NCI-H187 (cell line): ENCODE data around the gene ARL6IP1.
"Not testable (repeated sequence)": the region's sequence is repeated elsewhere in the genome, so short reads cannot be mapped to it uniquely, and the experiment has no call there.

ENCODE experiments used
- DNase-seq, 2 experiments: peaks; one replicate each; lab custom pipeline; 2025; lab: John Stamatoyannopoulos, UW

The ARL6IP1 gene

GRCh38 chr16:18799500-18799899 lies 1.8 kb downstream of the ARL6IP1 start:
- no peak for DNase-seq

GRCh38 chr16:18797746-18798145 lies 3.6 kb downstream of the ARL6IP1 start:
- DNase-seq = no peak

GRCh38 chr16:18796377-18796776 lies 5.0 kb downstream of the ARL6IP1 start:
- no peak for DNase-seq

GRCh38 chr16:18792836-18793433 lies 8.4 kb downstream of the ARL6IP1 start:
- no peak for DNase-seq

- peak; percentile 58 to 66 for DNase-seq
Observed at GRCh38 chr16:18789850-18790706, 11.3 kb downstream of the ARL6IP1 start, which contains the start of gene RPS15A. TSS of gene RPS15A (minus strand) at chr16:18790334. CDS start at chr16:18789113, 1,221 bp downstream.

GRCh38 chr16:18789515-18789849 lies 11.9 kb downstream of the ARL6IP1 start:
- no peak for DNase-seq

- no peak for DNase-seq
Observed at GRCh38 chr16:18788828-18789514, 12.4 kb downstream of the ARL6IP1 start.

- DNase-seq = no peak
Observed at GRCh38 chr16:18784917-18785623, 16.3 kb downstream of the ARL6IP1 start.

- no peak for DNase-seq
Observed at GRCh38 chr16:18783430-18784341, 17.7 kb downstream of the ARL6IP1 start.

GRCh38 chr16:18782697-18783429 lies 18.5 kb downstream of the ARL6IP1 start:
- DNase-seq = no peak

- not testable (repeated sequence) for DNase-seq
Observed at GRCh38 chr16:18781232-18781631, 20.1 kb downstream of the ARL6IP1 start.

- not testable (repeated sequence) for DNase-seq
Observed at GRCh38 chr16:18780460-18781026, 20.8 kb downstream of the ARL6IP1 start.

- not testable (repeated sequence) for DNase-seq
Observed at GRCh38 chr16:18777664-18778063, 23.7 kb downstream of the ARL6IP1 start.

- not testable (repeated sequence) for DNase-seq
Observed at GRCh38 chr16:18776334-18776733, 25.0 kb downstream of the ARL6IP1 start.

- not testable (repeated sequence) for DNase-seq
Observed at GRCh38 chr16:18774651-18775050, 26.7 kb downstream of the ARL6IP1 start.

GRCh38 chr16:18772171-18772570 lies 29.2 kb downstream of the ARL6IP1 start:
- not testable (repeated sequence) for DNase-seq

GRCh38 chr16:18770336-18770962 lies 30.9 kb downstream of the ARL6IP1 start:
- DNase-seq = not testable (repeated sequence)

- DNase-seq = not testable (repeated sequence)
Observed at GRCh38 chr16:18767217-18767616, 34.1 kb downstream of the ARL6IP1 start.

GRCh38 chr16:18762713-18763112 lies 38.6 kb downstream of the ARL6IP1 start:
- DNase-seq = not testable (repeated sequence)
